Kidney glomerular epithelial cell (primary cell): ENCODE data around the gene CLTB.
"Not testable (repeated sequence)": the region's sequence is repeated elsewhere in the genome, so short reads cannot be mapped to it uniquely, and the experiment has no call there.

Source experiments
- DNase-seq: peaks from one replicate; lab custom pipeline; 2025; lab: John Stamatoyannopoulos, UW

The CLTB gene, protein sequence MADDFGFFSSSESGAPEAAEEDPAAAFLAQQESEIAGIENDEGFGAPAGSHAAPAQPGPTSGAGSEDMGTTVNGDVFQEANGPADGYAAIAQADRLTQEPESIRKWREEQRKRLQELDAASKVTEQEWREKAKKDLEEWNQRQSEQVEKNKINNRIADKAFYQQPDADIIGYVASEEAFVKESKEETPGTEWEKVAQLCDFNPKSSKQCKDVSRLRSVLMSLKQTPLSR

GRCh38 chr5:176415952-176416924 lies at the start of gene CLTB:
CLTB (minus strand) TSS chr5:176416539; CDS start chr5:176416363, 176 bp downstream.
- DNase-seq, result peak; percentile 68

- no peak for DNase-seq
These were observed 46.9 kb upstream of the CLTB start for GRCh38 chr5:176463113-176463764.

DNA sequence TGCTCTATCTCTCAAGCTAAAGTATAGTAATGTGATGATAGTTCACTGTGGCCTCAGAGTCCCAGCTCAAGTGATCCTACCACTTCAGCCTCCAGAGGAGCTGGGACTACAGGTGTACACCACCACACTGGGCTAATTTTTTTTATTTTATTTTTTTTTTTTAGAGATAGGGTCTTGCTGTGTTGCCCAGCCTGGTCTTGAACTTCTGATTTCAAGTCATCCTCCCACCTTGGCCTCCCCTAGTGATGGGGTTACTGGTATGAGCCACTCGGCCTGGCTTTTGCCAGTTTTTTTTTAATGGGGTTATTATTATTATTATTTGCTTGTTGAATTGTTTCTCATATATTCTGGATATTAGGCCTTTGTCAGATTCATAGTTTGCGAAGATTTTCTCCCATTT lies 45.0 kb upstream of the CLTB start:
- DNase-seq, result no peak

DNA sequence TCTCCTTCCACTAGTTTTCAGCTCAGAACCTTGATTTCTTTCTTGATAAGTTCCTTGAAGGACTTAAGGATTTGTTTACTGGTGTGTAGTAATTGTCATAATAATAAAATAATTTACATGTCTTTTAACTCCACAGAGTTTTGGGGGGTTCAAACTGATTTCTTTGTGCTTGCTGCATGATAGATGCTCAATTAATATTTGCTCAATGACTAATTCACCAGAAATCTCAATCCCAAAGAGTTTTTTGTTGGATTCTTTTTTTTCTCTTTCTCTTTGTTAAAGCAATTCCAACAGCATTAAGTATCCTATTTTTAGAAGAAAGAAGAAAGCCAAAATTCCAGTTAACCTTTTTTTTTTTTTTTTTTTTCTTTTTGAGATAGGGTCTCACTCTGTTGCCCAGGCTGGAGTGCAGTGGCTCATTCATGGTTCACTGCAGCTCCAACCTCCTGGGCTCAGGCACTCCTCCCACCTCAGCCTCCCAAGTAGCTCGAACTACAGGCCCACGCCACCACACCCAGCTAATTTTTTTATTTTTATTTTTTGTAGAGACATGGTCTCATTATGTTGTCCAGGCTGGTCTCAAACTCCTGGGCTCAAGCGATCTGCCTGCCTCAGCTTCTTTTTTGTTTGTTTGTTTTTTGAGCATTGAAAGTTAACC lies 42.7 kb upstream of the CLTB start:
- DNase-seq, result no peak

DNA sequence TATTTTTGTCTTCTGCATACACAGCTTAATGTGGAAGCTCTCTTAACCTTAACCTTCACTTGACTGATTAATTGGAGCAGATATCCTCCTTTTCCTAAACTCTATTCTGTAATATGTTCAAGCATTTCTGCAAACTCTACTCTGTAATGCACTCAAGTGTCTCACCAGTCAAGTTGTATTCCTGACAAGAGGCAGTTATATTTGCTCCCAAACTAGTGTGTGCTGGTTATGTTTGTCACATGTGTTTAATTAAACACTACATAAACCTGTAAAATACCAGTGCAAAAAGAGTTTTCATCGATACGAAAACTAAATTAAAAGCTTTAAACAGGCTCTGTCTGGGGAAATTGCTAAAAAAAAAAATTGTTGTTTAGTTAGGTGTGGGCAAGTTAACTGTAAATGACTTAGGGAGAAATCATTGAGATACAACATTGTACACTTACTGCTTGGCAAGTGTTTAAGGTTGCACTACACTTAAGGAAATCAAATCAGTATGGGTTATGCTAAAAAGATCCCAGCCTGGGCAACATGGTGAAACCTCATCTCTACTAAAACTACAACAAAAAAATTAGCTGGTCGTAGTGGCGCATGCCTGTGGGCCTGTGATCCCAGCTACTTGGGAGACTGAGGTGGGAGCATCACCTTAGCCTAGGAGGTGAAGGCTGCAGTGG lies 38.5 kb upstream of the CLTB start:
- DNase-seq, result no peak

DNA sequence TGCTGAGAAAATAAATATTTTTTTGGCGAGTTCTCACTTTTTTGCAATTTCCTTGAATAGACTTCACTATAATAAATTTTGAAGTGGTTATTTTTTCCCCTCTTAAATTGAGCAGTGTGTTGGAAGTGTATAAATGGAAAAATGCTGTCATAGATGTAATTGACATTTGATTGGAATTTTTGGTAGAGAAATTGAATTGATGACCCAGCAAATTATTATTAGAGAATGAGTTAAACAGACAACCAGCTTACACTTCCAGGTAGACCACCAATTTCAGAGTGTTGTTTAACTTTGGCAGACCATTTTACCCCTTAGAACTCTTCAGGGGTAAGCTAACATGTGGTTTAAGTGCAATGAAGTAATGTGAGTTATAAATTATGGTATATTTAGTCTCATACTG lies 33.7 kb upstream of the CLTB start:
- no peak for DNase-seq

DNA sequence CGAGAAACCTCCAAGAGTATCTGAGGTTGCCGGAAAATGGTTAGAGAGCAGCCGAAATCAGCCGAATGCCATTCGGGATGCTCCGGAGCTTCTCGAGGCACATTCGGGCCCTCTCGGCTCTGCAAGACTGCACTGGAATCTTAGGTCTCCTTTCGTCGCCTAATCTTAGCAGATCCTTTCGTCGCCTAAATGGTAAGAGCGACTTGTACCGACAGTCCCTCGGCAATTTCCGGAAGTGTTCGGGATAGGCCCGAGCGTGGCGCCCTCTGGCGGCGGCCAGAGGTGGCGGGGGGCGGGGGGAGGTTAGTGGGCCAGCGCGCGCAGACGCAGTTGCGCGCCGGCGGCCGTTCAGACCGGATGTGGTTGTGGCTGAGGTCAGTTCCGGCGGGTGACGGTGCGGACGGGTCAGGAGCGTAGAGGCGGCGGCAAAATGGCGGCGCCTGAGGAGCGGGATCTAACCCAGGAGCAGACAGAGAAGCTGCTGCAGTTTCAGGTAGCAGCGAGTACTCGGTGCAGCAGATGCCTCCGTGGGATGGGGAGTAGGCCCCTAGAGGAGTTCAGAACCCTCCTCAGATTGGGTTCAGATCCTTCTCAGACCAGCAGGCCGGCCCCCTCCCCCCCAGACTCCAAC lies 31.8 kb upstream of the CLTB start, which contains the start of gene FAF2:
TSS of gene FAF2 (plus strand) at position 408 of the 631 bp plus-strand sequence. CDS start at position 431, 23 bp downstream.
- peak; percentile 100 for DNase-seq

GRCh38 chr5:176447591-176447977 lies 31.2 kb upstream of the CLTB start:
- no peak for DNase-seq

DNA sequence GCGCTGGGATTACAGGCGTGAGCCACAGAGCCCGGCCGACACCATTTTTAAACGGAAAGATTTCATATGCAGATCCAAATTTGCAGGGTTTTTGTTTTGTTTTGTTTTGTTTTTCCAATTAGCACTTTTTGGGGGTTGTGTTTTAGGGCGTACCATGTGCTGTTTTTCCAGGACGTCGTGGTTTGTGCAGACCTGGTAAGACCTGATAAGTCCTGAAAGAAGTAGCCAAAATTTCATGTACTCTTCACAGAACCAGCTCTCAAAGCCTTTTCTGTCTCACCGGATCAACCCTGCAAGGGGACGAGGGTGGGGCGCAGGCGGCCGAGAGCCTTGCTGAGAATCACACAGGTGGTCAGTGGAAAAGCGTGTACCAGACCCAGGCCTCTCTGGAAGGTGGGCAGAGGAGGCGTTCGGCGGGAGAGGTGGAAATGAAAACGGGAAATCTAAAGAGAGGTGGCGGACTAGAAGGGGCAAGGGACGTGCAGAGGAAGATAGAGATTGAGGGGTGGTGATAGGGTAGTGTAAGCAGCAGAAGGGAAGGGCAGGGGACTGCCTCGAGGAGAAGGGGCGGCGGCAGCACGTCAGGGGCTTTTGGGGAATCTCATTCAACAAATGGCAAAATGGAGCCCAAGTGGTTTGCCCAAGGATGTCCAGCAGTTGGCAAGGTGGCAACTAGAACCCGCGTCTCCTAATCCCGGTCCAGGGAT lies 30.7 kb upstream of the CLTB start:
- no peak for DNase-seq

GRCh38 chr5:176446028-176446665 lies 29.8 kb upstream of the CLTB start:
- no peak for DNase-seq

DNA sequence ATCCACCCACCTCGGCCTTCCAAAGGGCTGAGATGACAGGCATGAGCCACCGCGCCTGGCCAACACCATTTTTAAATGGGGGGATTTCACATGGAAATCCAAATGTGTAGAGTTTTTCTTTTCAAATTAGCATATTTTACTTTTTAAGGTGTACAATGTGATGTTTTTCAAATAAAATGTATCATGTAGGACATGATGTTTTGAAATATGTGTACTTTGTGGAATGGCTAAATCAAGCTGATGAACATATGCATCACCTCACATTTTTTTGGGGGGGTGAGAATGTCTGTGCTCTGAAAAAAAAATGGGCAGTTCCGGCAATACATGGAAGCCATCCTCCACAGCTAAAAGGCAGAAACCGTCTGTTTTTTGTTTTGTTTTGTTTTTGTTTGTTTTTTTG lies 28.4 kb upstream of the CLTB start:
- DNase-seq, result no peak

DNA sequence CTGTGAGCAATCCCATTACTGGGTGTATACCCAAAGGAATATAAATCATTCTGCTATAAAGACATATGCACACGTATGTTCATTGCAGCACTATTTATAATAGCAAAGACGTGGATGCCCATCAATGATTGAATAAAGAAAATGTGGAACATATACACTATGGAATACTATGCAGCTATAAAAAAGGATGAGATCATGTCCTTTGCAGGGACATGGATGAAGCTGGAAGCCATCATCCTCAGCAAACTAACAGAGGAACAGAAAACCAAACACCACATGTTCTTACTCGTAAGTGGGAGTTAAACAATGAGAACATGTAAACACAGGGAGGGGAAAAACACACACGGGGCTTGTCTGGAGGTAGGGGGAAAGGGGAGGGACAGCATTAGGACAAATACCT lies 26.6 kb upstream of the CLTB start:
- DNase-seq, result not testable (repeated sequence)

- no peak for DNase-seq
These were observed 25.6 kb upstream of the CLTB start for GRCh38 chr5:176441921-176442323.

GRCh38 chr5:176440927-176441706 lies 24.8 kb upstream of the CLTB start:
- no peak for DNase-seq

DNA sequence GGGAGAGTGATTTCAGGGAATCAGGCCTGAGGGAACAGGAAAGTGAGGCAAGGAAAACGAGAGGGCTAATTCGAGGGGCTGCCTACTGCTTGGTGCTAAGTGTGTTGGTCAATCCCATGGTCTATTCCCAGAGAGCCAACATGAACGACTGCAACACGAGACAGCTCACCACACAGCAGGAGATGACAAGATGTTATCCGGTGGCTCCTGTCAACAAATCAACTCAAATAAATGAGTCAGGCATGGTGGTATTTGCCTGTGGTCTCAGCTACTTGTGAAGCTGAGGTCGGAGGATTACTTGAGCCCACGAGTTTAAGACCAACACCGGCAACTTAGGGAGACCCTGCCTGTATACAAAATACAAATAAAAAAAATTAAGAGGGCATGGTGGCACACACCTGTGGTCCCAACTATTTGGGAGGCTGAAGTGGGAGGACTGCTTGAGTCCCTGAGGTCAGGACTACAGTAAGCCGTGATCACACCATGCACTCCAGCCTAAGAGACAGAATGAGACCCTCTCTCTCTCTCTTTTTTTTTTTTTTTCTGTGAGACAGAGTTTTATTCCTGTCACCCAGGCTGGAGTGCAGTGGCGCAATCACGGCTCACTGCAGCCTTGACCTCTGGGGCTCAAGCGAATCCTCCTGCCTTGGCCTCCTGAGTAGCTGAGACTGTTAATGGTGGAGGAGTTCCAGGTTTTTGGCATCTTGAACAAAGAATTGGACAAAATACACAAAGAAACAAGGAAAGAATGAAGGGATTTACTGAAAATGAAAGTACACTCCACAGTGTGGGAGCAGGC lies 22.8 kb upstream of the CLTB start:
- no peak for DNase-seq

DNA sequence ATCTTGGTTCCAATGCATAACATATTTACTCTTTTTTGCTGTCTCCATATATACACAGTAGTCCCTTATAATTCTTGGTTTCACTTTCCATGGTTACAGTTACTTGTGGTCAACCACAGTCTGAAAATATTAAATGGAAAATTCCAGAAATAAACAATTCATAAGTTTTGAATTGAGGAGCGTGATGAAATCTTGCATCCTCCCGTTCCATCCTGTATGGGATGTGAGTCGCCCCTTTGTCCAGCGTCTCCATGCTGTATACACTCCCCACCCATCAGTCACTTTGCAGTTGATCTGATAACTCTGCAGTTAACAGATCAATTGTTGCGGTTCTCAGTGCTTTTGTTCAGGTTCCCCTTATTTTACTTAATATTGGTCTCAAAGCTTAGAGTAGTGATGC lies 20.3 kb upstream of the CLTB start:
- no peak for DNase-seq

- DNase-seq, result no peak
These were observed 16.4 kb upstream of the CLTB start for GRCh38 chr5:176432707-176433106.

- no peak for DNase-seq
These were observed 13.6 kb upstream of the CLTB start for GRCh38 chr5:176429972-176430371.
